CD4-positive, alpha-beta memory T cell (primary cell): Measurements from ENCODE around the gene EGLN1. TPM values are rescaled to one million over a fixed set of nuclear protein-coding genes. Genes with fewer than 3 reads are reported as not detected.
A peak's percentile ranks its signal among the peaks of the same experiment; 100 is the strongest.

Experiments used
- CTCF ChIA-PET: fragments of 350-600 bp; sonication (Branson Sonifier 250); formaldehyde crosslinking; loops from one replicate; lab custom pipeline; 2021; ENCODE audit warnings: inconsistent platforms; ENCODE audit not compliant: partially characterized antibody; lab: Charles Lee
- POLR2A ChIA-PET: fragments of 350-600 bp; sonication (Branson Sonifier 250); formaldehyde crosslinking; loops from one replicate; lab custom pipeline; 2021; ENCODE audit not compliant: partially characterized antibody; lab: Charles Lee
- DNase-seq, 5 donors: peaks; one replicate each; pipeline versions ENCODE4 v3.0.0 to v3.0.0-alpha.2; 2020 to 2022; ENCODE audit warnings: mixed read lengths in 1 of 5
- H3K27ac ChIP-seq: one replicate; pipeline ENCODE4 v1.7.0; 2013; ENCODE audit warnings: low read depth, low read length
- H3K27me3 ChIP-seq: 2 replicates; pipeline ENCODE4 v1.7.0; 2013; ENCODE audit warnings: mild to moderate bottlenecking, low read length, moderate library complexity; ENCODE audit not compliant: insufficient read depth
- H3K36me3 ChIP-seq: 2 replicates; pipeline ENCODE4 v1.7.0; 2013; ENCODE audit warnings: mild to moderate bottlenecking, low read length, moderate library complexity; ENCODE audit not compliant: insufficient read depth
- H3K4me1 ChIP-seq: 2 replicates; pipeline ENCODE4 v1.7.0; 2013; ENCODE audit warnings: mild to moderate bottlenecking, low read length, moderate library complexity; ENCODE audit not compliant: insufficient read depth
- H3K4me3 ChIP-seq, 2 donors: one replicate each; pipeline ENCODE4 v1.7.0; 2013; ENCODE audit warnings: low read length in 2 of 2, mild to moderate bottlenecking in 1 of 2
- H3K9me3 ChIP-seq, 2 donors: one replicate each; pipeline ENCODE4 v1.7.0; 2013; ENCODE audit warnings: low read length in 2 of 2, control low read depth in 1 of 2; ENCODE audit not compliant: control insufficient read depth in 1 of 2
- H3K27ac Mint-ChIP-seq, 7 donors: one replicate each; pipeline ENCODE4 v1.8.0; 2020 to 2021; ENCODE audit warnings: mixed read lengths in 7 of 7, mild to moderate bottlenecking in 6 of 7, inconsistent platforms in 3 of 7, moderate library complexity in 3 of 7
- H3K27me3 Mint-ChIP-seq, 2 donors: one replicate each; pipeline ENCODE4 v1.8.0; 2020 to 2021; ENCODE audit warnings: mixed read lengths in 2 of 2
- H3K36me3 Mint-ChIP-seq, 2 donors: one replicate each; pipeline ENCODE4 v1.8.0; 2020 to 2021; ENCODE audit warnings: mixed read lengths in 2 of 2, inconsistent platforms in 1 of 2, mild to moderate bottlenecking in 1 of 2
- H3K4me1 Mint-ChIP-seq, 4 donors: one replicate each; pipeline ENCODE4 v1.8.0; 2020 to 2021; ENCODE audit warnings: mixed read lengths in 4 of 4, mild to moderate bottlenecking in 1 of 4
- H3K4me3 Mint-ChIP-seq, 8 donors: one replicate each; pipeline ENCODE4 v1.8.0; 2020 to 2021; ENCODE audit warnings: mixed read lengths in 8 of 8, mild to moderate bottlenecking in 7 of 8, moderate library complexity in 6 of 8, inconsistent platforms in 3 of 8
- H3K9me3 Mint-ChIP-seq, 8 donors: one replicate each; pipeline ENCODE4 v1.8.0; 2020 to 2021; ENCODE audit warnings: mixed read lengths in 8 of 8, mild to moderate bottlenecking in 5 of 8, inconsistent platforms in 3 of 8, moderate library complexity in 1 of 8
- intact Hi-C: fragments of 100-400 bp; cut with micrococcal nuclease; formaldehyde crosslinking; loops from one replicate; pipeline ENCODE4 v1.15.1; 2023
- polyA plus RNA-seq, 2 donors: library from polyadenylated mRNA; unstranded; fragments of 300-500 nt; fragmentation: Illumina TruSeq; gene quantifications; one replicate each; pipeline ENCODE4 v1.2.3, GENCODE V29; 2021
- total RNA-seq, 2 experiments: library from RNA; stranded (reverse); gene quantifications; one replicate each; pipeline ENCODE4 v1.2.3, GENCODE V29; 2021

The EGLN1 gene
- total and polyA plus RNA-seq, 4 experiments from 2014 or later: 23.5 to 32.1 (median 27.7) TPM

GRCh38 chr1:231348442-231348841 lies 73.6 kb downstream of the EGLN1 start:
- no peaks in the 10 kb centered on the region for H3K4me1 ChIP-seq
- H3K36me3 Mint-ChIP-seq: peaks cover 28 to 60% of the 10 kb centered on the region in 2 donors
- no peak overlapping the region for H3K4me3 Mint-ChIP-seq
- H3K27ac Mint-ChIP-seq: no peak overlapping the region
- ChIA-PET POLR2A (interaction anchor here (2.2 kb wide), 1 partner anchor 11 kb away, joined by 11 read pairs; the partner anchor contains the start of genes EXOC8 and SPRTN), CTCF (interaction anchor here (1.6 to 2.1 kb wide), 2 partner anchors 9 to 255 kb away, joined by 5 to 7 read pairs; no protein-coding TSS in a partner anchor)
- H3K4me3 ChIP-seq: no peak overlapping the region
- no peak overlapping the region for H3K27ac ChIP-seq
- intact Hi-C loops: no loop called here
- no peaks in the 10 kb centered on the region for H3K9me3 Mint-ChIP-seq
- H3K36me3 ChIP-seq: peaks cover 50% of the 10 kb centered on the region
- H3K27me3 Mint-ChIP-seq: no peaks in the 10 kb centered on the region
- H3K27me3 ChIP-seq: no peaks in the 10 kb centered on the region
- peaks cover 4 to 12% (median 7%) of the 10 kb centered on the region in 4 donors for H3K4me1 Mint-ChIP-seq
- no peak for DNase-seq
- H3K9me3 ChIP-seq: no peaks in the 10 kb centered on the region

GRCh38 chr1:231347961-231348360 lies 74.1 kb downstream of the EGLN1 start:
- no peaks in the 10 kb centered on the region for H3K27me3 Mint-ChIP-seq
- peaks cover 9 to 14% (median 10%) of the 10 kb centered on the region in 4 donors for H3K4me1 Mint-ChIP-seq
- H3K36me3 Mint-ChIP-seq: peaks cover 28 to 59% of the 10 kb centered on the region in 2 donors
- no peak for DNase-seq
- CTCF ChIA-PET: interaction anchor here (1.6 to 2.1 kb wide), 2 partner anchors 9 to 255 kb away, joined by 5 to 7 read pairs; no protein-coding TSS in a partner anchor
- H3K4me1 ChIP-seq: no peaks in the 10 kb centered on the region
- H3K9me3 ChIP-seq: no peaks in the 10 kb centered on the region
- no peaks in the 10 kb centered on the region for H3K9me3 Mint-ChIP-seq
- POLR2A ChIA-PET: no interaction called here
- peaks cover 47% of the 10 kb centered on the region for H3K36me3 ChIP-seq
- no peak overlapping the region for H3K4me3 Mint-ChIP-seq
- H3K27ac ChIP-seq: no peak overlapping the region
- H3K27me3 ChIP-seq: no peaks in the 10 kb centered on the region
- H3K27ac Mint-ChIP-seq: no peak overlapping the region
- intact Hi-C loops: no loop called here
- no peak overlapping the region for H3K4me3 ChIP-seq

GRCh38 chr1:231340328-231341013 lies 81.6 kb downstream of the EGLN1 start:
- Histone ChIP-seq H3K4me3 (no peak overlapping the region), H3K27ac (no peak overlapping the region), H3K36me3 (peaks cover 2% of the 10 kb centered on the region), H3K9me3 (no peaks in the 10 kb centered on the region), H3K4me1 (peaks cover 33% of the 10 kb centered on the region), H3K27me3 (no peaks in the 10 kb centered on the region)
- peak overlapping the region in 3 of 8 donors; percentile 12 to 26 (median 25) for H3K4me3 Mint-ChIP-seq
- DNase-seq: no peak
- CTCF ChIA-PET: interaction anchor here (0.6 kb wide), 1 partner anchor 1648 kb away, joined by 3 read pairs; no protein-coding TSS in a partner anchor
- intact Hi-C loops: no loop called here
- peaks cover 26 to 56% of the 10 kb centered on the region in 2 donors for H3K36me3 Mint-ChIP-seq
- peaks cover 36 to 61% (median 49%) of the 10 kb centered on the region in 4 donors for H3K4me1 Mint-ChIP-seq
- peak overlapping the region in 1 of 7 donors; percentile 31 for H3K27ac Mint-ChIP-seq
- POLR2A ChIA-PET: interaction anchor here (1.5 kb wide), 1 partner anchor 81 kb away, joined by 5 read pairs; the partner anchor contains the start of gene EGLN1
- H3K9me3 Mint-ChIP-seq: peaks cover 0 to 9% (median 0%) of the 10 kb centered on the region in 8 donors
- no peaks in the 10 kb centered on the region for H3K27me3 Mint-ChIP-seq

- peaks cover 36 to 74% (median 56%) of the 10 kb centered on the region in 4 donors for H3K4me1 Mint-ChIP-seq
- H3K27ac ChIP-seq: peak within 1 kb of the TSS; percentile 98
- H3K4me3 ChIP-seq: peak within 1 kb of the TSS; percentile 90 to 97
- peak within 1 kb of the TSS; percentile 97 to 100 (median 99) for H3K4me3 Mint-ChIP-seq
- H3K27ac Mint-ChIP-seq: peak within 1 kb of the TSS; percentile 99 to 100 (median 100)
- CTCF ChIA-PET: interaction anchor here (0.7 to 3.0 kb wide), 16 partner anchors 12 to 419 kb away, joined by 3 to 16 read pairs (median 4); partner anchors contain the start of genes DISC1, EGLN1 and GNPAT
- intact Hi-C loops: loop anchor here (1.0 to 5.0 kb wide), 7 partner anchors 18 to 471 kb away; partner anchors contain the start of genes ARV1, C1orf198, FAM89A and GNPAT
- POLR2A ChIA-PET: interaction anchor here (0.9 to 3.1 kb wide), 18 partner anchors 7 to 361 kb away, joined by 3 to 52 read pairs (median 5); partner anchors contain the start of genes DISC1, EGLN1, GNPAT and TSNAX
- H3K9me3 Mint-ChIP-seq: peaks cover 0 to 9% (median 0%) of the 10 kb centered on the region in 8 donors
- no peaks in the 10 kb centered on the region for H3K36me3 ChIP-seq
- H3K27me3 Mint-ChIP-seq: no peaks in the 10 kb centered on the region
- peaks cover 52% of the 10 kb centered on the region for H3K4me1 ChIP-seq
- peaks cover 28 to 56% of the 10 kb centered on the region in 2 donors for H3K36me3 Mint-ChIP-seq
- DNase-seq: no peak
- no peaks in the 10 kb centered on the region for H3K27me3 ChIP-seq
- H3K9me3 ChIP-seq: no peaks in the 10 kb centered on the region
Measured at GRCh38 chr1:231338270-231339128, 83.6 kb downstream of the EGLN1 start, which contains the start of gene SPRTN. TSS of gene SPRTN (plus strand) at chr1:231338293. CDS start at chr1:231338384, 91 bp downstream.

- H3K9me3 Mint-ChIP-seq: peaks cover 0 to 9% (median 0%) of the 10 kb centered on the region in 8 donors
- Histone ChIP-seq H3K27me3 (no peaks in the 10 kb centered on the region), H3K36me3 (no peaks in the 10 kb centered on the region), H3K4me1 (peaks cover 61% of the 10 kb centered on the region), H3K4me3 (peak within 1 kb of the TSS; percentile 90 to 97), H3K9me3 (no peaks in the 10 kb centered on the region), H3K27ac (peak within 1 kb of the TSS; percentile 98)
- CTCF ChIA-PET: interaction anchor here (0.7 to 3.0 kb wide), 15 partner anchors 11 to 420 kb away, joined by 3 to 16 read pairs (median 5); partner anchors contain the start of genes DISC1, EGLN1 and GNPAT
- peaks cover 42 to 75% (median 60%) of the 10 kb centered on the region in 4 donors for H3K4me1 Mint-ChIP-seq
- POLR2A ChIA-PET: interaction anchor here (0.6 to 3.1 kb wide), 22 partner anchors 8 to 360 kb away, joined by 3 to 52 read pairs (median 5); partner anchors contain the start of genes DISC1, EGLN1, GNPAT and TSNAX
- H3K27me3 Mint-ChIP-seq: no peaks in the 10 kb centered on the region
- peak; percentile 96 to 100 (median 99) for DNase-seq
- H3K4me3 Mint-ChIP-seq: peak within 1 kb of the TSS; percentile 97 to 100 (median 99)
- H3K27ac Mint-ChIP-seq: peak within 1 kb of the TSS; percentile 99 to 100 (median 100)
- peaks cover 32 to 61% of the 10 kb centered on the region in 2 donors for H3K36me3 Mint-ChIP-seq
- intact Hi-C loops: loop anchor here (1.0 to 5.0 kb wide), 7 partner anchors 19 to 470 kb away; partner anchors contain the start of genes ARV1, C1orf198, FAM89A and GNPAT
Measured at GRCh38 chr1:231337472-231338269, 84.4 kb downstream of the EGLN1 start, which contains the start of gene EXOC8. TSS of gene EXOC8 (minus strand) at chr1:231337852. CDS start at chr1:231337745, 107 bp downstream.
